Hepatocyte (in vitro differentiated cells): ENCODE data around the gene AK5.

ENCODE experiments used
- EZH2phosphoT487 ChIP-seq: fragments of 200-600 bp; sonication (generic); IDR thresholded peaks from one replicate; pipeline ENCODE4 v1.6.1; 2018; ENCODE audit warnings: antibody characterized with exemption, mild to moderate bottlenecking, low read depth, moderate library complexity; ENCODE audit not compliant: unreplicated experiment, severe bottlenecking
- TF ChIP-seq, protein P1 (sequence below): fragments of 200-600 bp; sonication (generic); IDR thresholded peaks from 2 replicates; pipeline ENCODE4 v1.5.1; 2016; ENCODE audit warnings: antibody characterized with exemption, mild to moderate bottlenecking; ENCODE audit not compliant: poor library complexity

DNA sequence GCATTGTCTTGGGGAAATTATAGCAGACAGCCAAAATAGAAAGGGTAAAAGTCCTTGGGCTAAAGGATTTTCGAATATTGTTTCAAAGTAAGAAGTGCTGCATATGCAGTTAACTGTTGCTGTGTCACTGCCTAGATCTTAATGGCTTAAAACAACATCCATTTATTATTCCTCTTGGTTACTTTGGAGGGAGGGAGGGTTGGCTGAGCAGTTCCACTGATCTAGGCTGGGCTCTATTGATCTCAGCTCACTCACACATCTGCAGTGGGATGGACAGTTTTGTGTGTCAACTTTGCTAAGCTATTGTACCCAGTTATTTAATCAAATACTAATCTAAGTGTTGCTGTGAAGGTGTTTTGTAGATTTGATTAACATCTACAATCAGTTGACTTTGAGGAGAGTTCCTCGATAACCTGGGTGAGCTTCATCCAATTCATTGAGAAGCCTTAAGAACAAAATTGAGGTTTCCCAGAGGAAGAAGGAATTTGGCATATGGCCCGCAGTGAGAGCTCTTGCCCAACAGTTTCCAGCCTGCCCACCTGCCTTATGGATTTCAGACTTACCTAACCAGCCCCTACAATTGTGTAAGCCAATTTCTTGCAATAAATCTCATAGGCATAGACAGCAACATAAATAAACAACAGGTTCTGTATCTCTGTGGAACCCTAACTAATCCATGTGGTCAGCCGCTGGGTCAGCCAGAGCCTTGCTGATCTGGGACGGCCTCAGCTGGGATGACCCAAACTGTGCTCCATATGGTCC lies 187.3 kb downstream of the AK5 start:
- TF ChIP-seq, protein P1, sequence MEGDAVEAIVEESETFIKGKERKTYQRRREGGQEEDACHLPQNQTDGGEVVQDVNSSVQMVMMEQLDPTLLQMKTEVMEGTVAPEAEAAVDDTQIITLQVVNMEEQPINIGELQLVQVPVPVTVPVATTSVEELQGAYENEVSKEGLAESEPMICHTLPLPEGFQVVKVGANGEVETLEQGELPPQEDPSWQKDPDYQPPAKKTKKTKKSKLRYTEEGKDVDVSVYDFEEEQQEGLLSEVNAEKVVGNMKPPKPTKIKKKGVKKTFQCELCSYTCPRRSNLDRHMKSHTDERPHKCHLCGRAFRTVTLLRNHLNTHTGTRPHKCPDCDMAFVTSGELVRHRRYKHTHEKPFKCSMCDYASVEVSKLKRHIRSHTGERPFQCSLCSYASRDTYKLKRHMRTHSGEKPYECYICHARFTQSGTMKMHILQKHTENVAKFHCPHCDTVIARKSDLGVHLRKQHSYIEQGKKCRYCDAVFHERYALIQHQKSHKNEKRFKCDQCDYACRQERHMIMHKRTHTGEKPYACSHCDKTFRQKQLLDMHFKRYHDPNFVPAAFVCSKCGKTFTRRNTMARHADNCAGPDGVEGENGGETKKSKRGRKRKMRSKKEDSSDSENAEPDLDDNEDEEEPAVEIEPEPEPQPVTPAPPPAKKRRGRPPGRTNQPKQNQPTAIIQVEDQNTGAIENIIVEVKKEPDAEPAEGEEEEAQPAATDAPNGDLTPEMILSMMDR = no peak
- no peak for TF ChIP-seq EZH2phosphoT487
